Stimulated activated CD4-positive, alpha-beta T cell treated with anti-CD3 and anti-CD28 coated beads, TNF-alpha, amount 100 ng/mL, for 1 hour (primary cell): Measurements from ENCODE around the gene BICDL1.
A peak's percentile ranks its signal among the peaks of the same experiment; 100 is the strongest.

Experiments
- DNase-seq, 3 donors: peaks; one replicate each; pipeline ENCODE4 v3.0.0-alpha.2; 2020; ENCODE audit warnings: low read depth in 3 of 3, low spot score in 1 of 3

BICDL1 gene

DNA sequence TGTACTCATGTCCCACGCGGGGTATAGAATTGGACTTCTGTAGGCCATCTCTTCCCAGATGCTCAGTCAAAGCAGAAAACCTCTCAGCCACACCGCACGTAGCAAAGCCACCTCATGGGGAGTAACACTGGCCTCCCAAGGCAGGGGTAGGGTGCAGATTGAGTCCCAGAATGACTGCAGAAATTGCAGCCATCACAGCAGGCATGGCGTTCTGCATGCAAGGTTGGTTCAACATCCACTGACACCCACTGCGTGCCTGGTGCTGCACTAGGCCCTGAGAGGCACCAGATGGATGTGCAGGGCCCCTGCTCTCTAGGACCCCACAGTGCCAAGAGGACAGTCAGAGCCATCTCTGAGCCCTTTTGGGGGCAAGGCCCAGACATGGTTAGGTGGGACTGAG lies 87.6 kb downstream of the BICDL1 start:
- no peak for DNase-seq

DNA sequence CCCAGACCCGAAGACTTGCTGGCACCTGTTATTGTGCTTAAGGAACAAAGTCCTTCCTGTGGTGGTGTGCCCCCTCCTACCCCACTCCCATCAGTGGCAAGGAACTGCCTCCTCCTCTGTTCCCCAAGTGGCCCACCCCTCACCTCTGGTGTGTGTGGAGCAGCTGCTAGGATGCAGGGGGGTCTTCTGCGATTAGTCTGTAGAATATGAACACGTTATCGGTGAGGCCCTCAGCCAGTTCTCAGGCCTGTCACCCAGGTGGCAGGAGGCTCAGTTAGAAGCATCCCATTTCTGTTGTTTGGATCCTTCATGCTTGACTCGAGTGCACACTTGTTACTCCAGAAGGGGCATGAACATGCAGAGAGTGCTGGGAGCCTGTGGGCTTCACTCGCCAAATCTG lies 88.2 kb downstream of the BICDL1 start:
- DNase-seq = no peak

DNA sequence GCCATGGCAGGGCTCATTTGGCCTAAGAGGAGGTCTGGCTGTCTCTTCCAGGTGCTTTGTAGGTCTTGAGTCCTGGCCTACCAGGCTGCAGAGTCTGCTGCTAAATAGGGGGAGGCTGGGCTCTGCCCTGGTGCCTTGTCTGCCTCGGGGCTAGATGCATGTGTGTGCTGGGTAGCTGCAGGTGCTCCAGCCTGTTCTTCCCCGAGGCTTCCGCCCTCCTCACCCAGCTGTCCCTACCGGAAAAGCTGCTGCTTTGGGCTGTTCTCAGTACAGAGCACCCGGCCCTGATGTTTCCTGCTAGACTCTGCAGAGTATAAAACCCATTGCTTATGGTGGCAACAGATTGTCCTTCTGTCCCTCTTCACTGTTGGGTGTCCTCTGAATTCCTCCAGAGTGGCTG lies 89.8 kb downstream of the BICDL1 start:
- no peak for DNase-seq

DNA sequence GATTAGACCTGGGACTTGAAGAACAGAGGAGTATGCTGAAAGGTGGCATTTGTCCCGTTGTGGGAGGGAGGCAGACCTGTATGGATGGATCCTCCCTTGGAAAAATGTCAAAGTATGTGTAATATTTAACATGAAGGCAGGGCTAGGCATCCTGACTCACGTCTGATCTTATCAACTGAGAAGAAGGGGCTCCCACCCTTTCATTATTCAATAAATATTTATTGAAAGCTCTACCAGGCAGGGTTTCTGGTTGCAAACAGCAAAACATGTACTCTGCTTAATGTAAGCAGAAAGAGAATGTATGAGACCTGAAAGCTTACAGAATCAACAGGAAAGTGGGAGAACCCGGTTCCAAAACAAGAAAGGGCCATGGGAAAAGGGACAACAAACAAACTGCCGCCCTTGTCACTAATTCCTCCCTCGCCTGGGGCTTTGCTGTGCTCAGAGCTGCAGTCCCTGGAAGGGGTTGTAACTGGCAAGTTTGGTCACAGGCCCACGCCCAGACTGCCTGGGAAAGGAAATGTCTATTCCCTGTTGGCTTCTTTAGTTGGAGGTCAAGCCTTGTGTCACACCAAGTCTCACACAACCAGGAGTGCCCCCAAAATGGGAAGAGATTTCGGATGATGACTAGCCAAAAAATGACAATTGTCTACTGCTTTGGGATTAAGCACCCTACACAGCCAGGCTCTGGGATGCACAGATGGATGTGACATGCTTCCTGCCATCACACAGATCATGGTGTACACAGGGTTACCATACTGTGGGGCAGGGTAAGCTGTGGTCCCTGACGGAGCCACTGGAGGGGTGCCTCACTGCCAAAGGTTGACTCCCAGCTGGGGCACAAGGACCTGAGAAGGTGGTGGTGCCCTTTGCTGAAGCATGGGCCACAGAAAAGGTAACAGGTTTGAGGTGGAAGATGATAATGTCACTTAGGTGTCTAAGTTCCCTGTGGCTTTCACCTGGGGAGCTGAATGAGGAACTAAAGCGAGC lies 90.7 kb downstream of the BICDL1 start:
- DNase-seq = no peak

DNA sequence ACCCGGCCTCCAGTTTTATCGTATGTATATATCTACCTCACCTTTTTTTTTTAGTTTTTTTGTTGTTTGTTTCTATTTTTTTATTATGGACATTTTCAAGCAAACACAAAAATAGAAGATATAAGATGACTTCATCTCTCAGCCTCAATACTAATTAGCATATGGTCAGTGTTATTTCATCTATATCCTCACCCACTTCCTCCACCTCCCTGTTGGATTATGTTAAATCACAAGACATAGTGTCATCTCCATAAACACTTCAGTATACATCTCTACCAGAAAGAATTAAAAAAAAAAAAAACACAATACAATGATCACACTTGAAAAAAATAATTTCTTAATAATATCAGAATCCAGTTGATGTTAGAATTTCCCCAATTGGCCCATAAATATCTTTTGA lies 92.6 kb downstream of the BICDL1 start:
- no peak for DNase-seq

DNA sequence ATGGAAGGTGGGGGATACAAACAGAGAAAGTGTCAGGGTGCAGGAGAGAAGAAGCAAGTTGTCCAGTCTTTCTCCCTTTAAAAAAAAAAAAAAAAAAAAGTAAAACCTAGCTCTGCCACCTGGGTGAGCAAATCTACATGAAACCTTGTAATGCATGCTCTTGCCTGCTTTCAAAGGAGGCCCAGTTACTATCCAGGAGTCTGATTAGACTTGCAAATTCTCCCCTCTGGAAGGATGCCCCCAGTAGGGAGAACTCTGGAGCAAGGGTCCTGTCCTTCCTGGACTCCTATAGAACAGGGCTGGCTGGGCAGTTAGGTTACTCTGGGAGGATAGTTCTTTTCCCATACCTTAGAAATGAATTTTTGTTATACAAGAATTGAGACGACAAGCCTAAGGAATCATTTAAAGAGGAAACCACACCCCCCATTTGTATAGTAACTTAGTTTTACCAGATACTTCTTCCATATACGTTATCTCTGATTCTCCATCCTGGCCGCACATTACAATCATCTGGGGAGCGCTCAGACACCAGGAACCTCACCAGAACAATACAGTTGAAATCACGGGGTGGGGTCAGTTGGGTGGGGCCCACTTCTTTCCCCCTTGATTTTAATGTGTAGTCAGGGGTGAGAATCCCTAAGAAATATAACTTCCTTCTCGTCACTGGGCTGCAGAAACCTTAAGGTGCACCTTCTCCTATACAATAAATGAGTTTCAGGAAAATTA lies 97.0 kb downstream of the BICDL1 start:
- no peak for DNase-seq

DNA sequence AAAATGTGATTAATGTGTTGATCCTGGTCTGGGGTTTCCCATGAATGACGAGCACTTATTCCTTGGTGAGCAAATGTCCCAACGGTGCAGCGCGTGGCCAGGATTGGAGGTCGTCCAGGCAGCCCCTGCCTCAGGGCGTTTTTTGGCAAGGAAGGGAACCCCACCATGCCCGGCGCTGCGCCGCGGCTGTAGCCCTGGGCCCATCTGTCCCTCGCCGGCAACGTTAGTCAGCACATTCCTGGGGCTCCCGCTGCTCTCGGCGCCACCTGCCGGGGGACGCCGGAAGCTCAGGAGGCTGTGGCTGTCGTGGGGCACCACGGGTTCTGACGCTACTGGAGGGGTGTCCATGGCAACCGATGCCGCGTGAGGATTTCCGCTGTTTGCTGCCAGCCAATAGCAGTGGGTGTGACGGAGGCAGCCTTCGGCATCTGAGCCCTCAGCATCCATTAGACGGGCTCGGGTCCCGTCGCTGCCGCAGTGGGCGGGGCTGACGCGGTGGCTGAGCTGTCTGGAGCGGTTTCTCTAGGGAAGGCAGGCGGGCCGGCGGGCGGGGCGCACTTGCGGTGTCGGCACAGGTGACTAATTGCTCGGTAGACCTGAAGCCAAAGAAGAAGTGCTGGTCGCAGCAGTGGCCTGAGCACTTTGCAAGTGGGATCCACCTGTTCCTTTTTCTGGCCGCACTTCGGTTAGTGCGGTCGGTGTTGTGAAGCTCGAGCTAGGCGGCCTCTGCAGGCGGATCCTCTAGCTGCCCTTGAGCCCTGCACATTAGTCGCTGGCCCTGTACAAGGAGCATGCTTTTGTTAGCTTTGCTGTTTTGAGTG lies 98.0 kb downstream of the BICDL1 start:
- DNase-seq = peak; percentile 98 to 99 (median 99)

DNA sequence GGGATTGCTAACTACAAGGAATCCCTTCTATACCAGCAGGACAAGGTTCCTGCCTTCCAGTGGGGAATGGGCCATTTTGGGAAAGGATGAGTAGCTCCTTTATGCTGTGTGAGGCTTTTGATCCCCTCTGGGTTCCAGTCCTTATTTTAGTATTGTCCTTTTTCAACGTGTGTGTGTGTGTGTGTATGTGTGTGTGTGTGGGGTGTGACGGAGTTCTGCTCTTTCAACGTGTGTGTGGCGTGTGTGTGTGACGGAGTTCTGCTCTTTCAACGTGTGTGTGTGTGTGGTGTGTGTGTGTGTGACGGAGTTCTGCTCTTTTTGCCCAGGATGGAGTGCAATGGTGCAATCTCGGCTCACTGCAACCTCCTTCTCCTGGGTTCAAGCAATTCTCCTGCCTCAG lies 100.1 kb downstream of the BICDL1 start:
- DNase-seq = no peak

DNA sequence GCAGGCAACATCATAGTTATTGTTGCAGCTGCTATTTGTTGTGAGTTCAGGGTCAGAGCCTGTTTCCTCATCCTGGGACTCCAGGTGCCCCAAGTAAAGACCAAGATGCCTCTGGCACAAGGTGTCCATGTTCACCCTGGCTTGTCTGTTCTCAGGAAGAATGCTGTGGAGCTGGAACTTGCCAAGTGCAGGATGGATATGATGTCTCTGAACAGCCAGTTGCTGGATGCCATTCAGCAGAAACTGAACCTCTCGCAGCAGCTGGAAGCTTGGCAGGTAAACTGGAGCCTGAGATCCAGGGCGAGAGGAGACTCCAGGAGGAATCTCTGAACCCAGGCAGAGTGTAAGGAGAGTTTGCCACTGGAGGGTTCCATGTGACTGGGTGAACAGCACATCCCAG lies 100.8 kb downstream of the BICDL1 start:
- no peak for DNase-seq

DNA sequence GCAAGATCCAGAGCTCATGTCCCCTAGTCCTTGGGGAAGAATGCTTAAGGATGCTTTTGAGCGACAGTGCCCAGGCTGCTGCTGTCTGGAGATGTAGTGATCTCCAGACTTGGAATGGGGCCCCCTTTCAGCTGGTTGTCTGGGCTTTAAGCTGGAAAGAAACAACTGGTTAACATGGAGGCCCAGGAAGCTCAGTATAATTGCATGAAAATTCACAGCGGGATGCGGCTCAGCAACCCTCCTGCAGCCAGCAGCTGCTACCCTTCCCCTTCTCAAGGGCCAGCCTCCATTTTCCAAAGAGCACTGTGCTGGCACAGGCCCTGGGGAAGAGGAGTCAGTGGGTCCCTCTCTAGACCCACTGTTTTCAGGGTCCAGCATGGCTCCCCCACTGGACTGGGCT lies 101.2 kb downstream of the BICDL1 start:
- DNase-seq = no peak

DNA sequence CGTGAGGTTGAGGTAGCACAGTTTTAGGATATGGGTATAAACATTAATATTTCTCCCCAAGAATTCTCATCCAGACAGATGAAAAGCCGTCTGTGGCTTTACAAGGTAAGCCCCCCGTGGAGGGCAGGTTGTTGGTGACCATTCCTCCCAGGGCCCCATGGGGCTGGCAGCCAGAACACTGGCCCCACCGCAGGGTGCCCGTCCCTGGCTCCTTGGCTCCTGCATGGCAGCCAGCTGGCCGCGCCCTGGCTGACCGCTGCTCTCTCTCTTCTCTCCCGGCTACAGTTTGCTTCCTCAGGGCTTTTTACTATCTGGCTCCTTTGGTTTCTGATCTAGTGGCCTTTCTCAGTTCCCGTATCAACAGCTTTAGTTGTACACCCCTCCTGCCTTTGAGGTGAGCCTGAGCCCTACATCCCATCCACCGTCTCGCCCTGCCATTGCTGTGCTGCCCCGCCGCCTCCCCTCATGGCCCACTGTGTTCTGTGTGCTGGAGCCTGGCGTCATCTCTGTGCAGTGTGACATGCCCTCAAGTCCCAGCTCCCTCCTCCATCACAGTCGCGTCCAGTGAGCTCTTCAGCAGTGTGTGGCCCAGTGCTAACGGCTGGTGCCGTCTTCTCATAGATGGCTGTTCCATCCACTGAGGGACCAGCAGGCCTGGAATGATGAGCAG lies 101.7 kb downstream of the BICDL1 start:
- DNase-seq = no peak

DNA sequence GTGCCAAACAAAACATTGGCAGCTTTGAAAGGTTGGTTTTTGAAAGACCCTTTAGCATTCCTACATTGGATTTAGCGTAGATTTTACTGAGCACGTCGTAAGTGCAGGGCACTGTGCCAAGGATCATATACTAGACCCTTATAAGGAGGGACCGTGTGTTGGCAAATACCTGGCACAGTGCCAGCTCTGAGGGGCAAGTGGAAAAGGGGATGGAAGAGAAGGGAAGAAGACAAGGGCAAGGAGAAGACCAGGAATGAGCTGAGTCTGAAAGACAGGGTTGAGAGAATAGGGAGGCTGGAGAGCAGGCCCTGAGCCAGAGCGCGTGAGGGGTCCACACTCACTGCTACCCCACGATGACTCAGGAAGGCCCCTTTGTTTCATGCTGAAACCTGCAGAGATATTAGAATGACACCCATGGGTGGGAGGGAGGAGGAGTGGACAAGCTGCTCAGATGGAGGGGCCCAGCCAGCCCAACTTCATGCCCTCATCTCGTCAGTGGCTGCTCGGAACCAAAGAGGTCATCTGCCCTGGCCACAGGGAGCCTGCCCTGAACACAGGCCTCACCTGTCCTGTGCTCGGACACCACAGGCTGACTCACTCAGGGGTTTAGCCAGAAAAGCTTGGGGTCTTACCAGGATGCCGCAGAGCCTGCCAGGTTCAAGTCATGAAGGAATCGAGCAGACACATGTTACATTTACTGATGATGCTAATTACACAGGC lies 102.5 kb downstream of the BICDL1 start:
- no peak for DNase-seq

DNA sequence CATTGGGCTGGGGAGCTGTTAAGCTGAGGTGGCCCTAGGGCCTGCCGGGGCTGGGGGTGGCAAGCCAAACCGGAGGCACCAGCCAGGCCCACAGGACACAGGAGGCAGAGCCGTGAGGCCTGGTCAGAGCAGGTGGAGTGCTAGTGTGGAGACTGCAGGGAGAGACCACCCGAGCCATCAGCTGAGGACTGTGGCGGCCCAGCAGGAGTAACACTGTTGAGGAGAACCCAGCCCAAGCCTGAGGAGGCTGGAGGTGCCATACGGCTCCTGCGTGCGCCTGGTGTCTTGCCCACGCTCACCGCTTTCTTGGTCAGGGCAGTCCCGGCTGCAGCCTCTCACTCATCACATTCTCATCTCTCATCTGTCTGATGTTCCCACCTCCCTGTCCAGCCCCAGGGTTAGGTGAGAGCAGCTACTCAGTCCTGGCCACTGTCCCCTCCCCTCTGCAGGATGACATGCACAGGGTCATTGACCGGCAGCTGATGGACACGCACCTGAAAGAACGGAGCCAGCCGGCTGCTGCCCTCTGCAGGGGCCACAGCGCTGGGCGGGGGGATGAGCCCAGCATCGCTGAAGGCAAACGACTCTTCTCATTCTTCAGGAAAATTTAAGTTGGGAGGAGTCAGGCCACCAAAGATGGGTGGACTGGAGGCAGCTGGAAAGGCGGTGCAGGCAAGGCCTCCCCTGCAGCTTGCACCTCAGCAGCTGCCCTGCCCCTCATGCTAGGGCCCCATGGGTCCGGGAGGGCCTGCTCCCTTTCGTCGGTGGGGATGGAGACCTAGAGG lies 103.7 kb downstream of the BICDL1 start:
- DNase-seq = no peak

DNA sequence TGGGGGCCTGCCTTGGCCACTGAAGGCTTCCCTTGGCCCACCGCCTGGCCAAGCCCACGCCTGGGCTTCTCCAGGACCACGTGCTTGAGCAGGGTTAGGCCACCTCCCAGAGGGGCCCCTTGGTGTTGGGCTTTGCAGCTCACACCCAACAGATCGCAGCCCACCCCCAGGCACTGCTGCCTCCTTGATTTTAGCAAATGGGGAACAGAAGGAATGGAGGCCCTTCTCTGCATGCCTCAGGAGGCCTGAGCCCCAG lies 104.2 kb downstream of the BICDL1 start:
- DNase-seq = no peak

DNA sequence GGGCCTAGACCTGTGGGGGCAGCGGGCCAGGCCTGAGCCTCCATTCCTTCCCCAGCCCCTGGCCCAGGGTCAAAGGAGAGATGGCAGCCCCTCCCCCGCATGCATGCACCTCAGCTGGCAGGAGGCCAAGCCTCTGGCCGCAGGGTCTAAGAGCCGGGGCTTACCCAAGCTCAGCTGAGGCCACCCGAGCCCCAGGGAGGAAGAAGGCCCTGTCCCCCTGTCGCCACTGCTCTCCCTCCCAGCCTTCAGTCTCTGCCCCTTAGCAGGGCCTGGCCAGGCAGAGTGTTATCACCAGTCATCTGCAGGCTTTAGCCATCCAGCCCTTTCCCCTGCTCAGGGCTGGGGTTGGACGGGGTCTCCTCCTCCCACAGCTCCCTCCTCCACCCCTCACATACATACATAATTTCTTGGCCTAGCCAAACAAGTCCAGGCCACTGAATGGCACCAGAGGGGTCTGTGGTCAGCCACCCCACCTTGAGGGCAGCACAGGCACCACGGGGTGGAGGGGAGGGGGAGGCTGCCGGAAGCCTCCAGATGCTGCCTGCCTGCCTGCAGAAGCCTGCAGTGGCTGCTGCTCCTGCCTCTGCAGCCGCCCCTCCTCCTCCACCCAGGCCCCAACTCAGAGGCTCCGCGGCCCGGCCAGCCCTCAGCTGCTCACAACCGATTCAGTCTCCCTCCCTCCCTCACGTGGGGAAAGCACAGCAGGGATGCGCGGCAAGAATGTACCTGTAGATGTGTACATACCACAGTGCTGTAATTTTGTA lies 104.7 kb downstream of the BICDL1 start:
- DNase-seq = no peak

DNA sequence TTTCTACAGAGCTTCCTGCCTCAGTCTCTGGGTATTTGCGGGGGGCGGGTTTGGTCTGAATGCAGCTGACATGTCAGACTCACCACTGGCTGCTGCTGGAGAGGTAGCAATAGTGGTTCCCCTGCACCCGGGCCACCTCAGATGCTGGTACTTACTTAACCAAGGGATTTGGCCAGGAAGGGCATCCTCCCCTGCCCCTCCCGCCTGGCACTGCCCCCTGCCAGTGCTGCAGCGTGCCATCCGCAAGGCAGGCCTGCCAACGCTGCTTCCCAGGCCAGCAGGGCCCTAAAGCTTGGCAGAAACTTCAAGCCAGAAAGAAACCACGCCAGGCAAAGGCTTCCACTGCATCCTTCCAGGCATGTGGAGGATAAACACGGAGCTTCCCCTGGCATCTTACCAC lies 105.4 kb downstream of the BICDL1 start:
- no peak for DNase-seq

DNA sequence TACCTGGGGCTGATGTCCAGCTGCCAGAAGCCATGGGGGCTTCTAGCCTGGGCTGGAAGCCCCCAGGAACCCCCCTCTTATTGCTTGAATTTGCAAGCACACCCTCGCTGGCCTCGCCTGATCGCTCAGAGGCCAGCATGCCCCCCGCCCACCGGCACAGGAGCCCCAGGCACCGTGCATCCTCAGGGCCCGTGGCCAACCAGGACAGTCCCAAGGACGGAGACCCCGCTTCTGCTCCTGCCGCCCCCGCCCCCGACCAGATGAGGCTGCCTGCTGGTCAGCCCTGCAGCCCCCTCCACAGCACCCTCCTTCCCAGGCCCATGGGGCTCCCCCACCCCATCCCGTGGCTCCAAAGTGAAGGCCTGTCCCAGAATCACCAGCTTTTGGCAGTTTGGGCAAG lies 106.3 kb downstream of the BICDL1 start:
- no peak for DNase-seq

DNA sequence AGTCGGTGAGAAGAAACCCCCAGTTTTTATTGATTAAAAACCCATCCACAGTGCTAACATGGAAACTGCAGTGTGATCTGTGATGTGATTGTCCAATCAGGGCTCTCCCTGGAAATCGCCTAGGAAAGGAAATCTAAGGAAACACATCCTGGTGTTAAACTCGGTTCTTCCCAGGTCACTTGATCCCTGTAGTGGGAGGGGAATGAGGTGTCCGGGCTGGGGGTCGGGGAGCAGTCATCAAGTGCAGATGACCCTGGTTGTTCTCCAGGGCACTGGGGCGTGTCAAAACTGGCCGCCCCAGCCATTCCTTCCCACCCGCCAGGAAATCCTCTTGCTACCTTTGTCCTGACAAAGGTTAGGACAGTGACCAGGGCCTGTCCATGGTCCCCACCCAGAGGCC lies 106.7 kb downstream of the BICDL1 start:
- no peak for DNase-seq

DNA sequence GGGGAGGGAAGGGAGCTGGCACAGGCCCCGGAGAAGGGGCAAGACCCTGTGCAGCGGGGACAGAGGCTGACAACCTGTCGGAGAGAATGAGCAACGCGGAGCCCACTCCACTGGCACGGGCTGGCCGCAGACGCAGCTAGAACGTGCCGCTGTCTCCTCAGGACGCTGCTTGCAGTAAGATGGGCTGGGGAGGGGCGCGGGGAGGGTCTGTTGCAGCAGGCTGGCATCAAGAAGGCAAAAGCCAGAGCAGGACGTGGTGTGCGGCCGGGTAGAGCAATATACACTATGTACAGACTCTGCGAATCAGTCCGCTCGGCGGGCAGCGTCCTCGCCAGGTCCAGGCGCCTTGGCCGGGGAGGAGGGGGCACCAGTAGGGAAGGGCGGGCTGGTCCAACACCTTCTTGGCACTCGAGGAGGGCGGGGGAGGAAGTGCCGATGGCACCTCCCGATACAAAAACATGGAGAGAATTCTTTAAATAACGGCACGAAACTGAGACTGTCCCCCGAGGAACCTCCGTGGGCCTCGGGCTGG lies 107.7 kb downstream of the BICDL1 start:
- DNase-seq = no peak
